GM12892 (cell line): ENCODE measurements around the gene RAB27A.

Source experiments
- POLR2A ChIP-seq: IDR thresholded peaks from 2 replicates; pipeline ENCODE4 v1.6.1; 2011; ENCODE audit warnings: low read depth, low read length, control low read depth
- TAF1 ChIP-seq: IDR thresholded peaks from 2 replicates; pipeline ENCODE4 v1.6.1; 2011; ENCODE audit warnings: low read depth, mild to moderate bottlenecking, control low read depth, low read length, borderline replicate concordance

- TF ChIP-seq TAF1 (no peak), POLR2A (no peak)
Observed at GRCh38 chr15:55241186-55241585, 48.4 kb downstream of the RAB27A start.
